HG02973 (cell line): ENCODE measurements around the gene DUT.
"Not testable (repeated sequence)": the region's sequence is repeated elsewhere in the genome, so short reads cannot be mapped to it uniquely, and the experiment has no call there.

ENCODE experiments used
- ATAC-seq: cut with Tn5 transposase; IDR thresholded peaks from one replicate; pipeline ENCODE4 v1.9.1; 2021; ENCODE audit warnings: moderate library complexity; ENCODE audit not compliant: unreplicated experiment

DUT gene

GRCh38 chr15:48326180-48326579 lies 5.0 kb upstream of the DUT start:
- not testable (repeated sequence) for ATAC-seq

- no peak for ATAC-seq
These were observed 984 bp upstream of the DUT start for GRCh38 chr15:48330105-48330785.

GRCh38 chr15:48331796-48332641 lies 790 bp downstream of the DUT start:
- peak; percentile 41 for ATAC-seq

- ATAC-seq = no peak
These were observed 1.4 kb downstream of the DUT start for GRCh38 chr15:48332642-48333034.

GRCh38 chr15:48333540-48333939 lies 2.3 kb downstream of the DUT start:
- ATAC-seq = no peak

GRCh38 chr15:48334260-48334659 lies 3.0 kb downstream of the DUT start:
- no peak for ATAC-seq

GRCh38 chr15:48336940-48337339 lies 5.7 kb downstream of the DUT start:
- no peak for ATAC-seq

GRCh38 chr15:48337607-48338006 lies 6.4 kb downstream of the DUT start:
- no peak for ATAC-seq

GRCh38 chr15:48340111-48340510 lies 8.9 kb downstream of the DUT start:
- ATAC-seq = no peak

GRCh38 chr15:48343865-48344264 lies 12.6 kb downstream of the DUT start:
- no peak for ATAC-seq

- ATAC-seq = no peak
These were observed 14.3 kb downstream of the DUT start for GRCh38 chr15:48345516-48345915.

- ATAC-seq = peak; percentile 72
These were observed 21.3 kb downstream of the DUT start for GRCh38 chr15:48352474-48353072.

- ATAC-seq = no peak
These were observed 23.6 kb downstream of the DUT start for GRCh38 chr15:48354694-48355303.

GRCh38 chr15:48355377-48355776 lies 24.1 kb downstream of the DUT start:
- no peak for ATAC-seq

- ATAC-seq = no peak
These were observed 27.3 kb downstream of the DUT start for GRCh38 chr15:48358229-48359152.

GRCh38 chr15:48360841-48361240 lies 29.6 kb downstream of the DUT start:
- ATAC-seq = no peak

GRCh38 chr15:48361685-48362084 lies 30.5 kb downstream of the DUT start:
- no peak for ATAC-seq

GRCh38 chr15:48363474-48363873 lies 32.2 kb downstream of the DUT start:
- no peak for ATAC-seq

GRCh38 chr15:48365575-48365974 lies 34.3 kb downstream of the DUT start:
- ATAC-seq = no peak

- no peak for ATAC-seq
These were observed 35.5 kb downstream of the DUT start for GRCh38 chr15:48366584-48367312.
